Ishikawa (cell line): ENCODE data around the gene SPAG6.

Source experiments
- CREB1 ChIP-seq: IDR thresholded peaks from 2 replicates; pipeline ENCODE4 v1.6.1; 2012; ENCODE audit warnings: low read depth
- EGR1 ChIP-seq: IDR thresholded peaks from 2 replicates; pipeline ENCODE4 v1.6.1; 2012
- EP300 ChIP-seq: IDR thresholded peaks from 2 replicates; pipeline ENCODE4 v1.6.1; 2012; ENCODE audit warnings: borderline replicate concordance
- FOXM1 ChIP-seq: IDR thresholded peaks from 2 replicates; pipeline ENCODE4 v1.6.1; 2012; ENCODE audit warnings: low read depth, borderline replicate concordance
- NFIC ChIP-seq: IDR thresholded peaks from 2 replicates; pipeline ENCODE4 v1.6.1; 2012
- RAD21 ChIP-seq: IDR thresholded peaks from 2 replicates; pipeline ENCODE4 v1.6.1; 2012; ENCODE audit warnings: low read depth
- TAF1 ChIP-seq: IDR thresholded peaks from 2 replicates; pipeline ENCODE4 v1.6.1; 2012; ENCODE audit warnings: low read depth, mild to moderate bottlenecking
- TEAD4 ChIP-seq: IDR thresholded peaks from 2 replicates; pipeline ENCODE4 v1.6.1; 2012
- YY1 ChIP-seq: IDR thresholded peaks from 2 replicates; pipeline ENCODE4 v1.6.1; 2012; ENCODE audit warnings: low read depth
- ZBTB7A ChIP-seq: IDR thresholded peaks from 2 replicates; pipeline ENCODE4 v1.6.1; 2012; ENCODE audit warnings: low read depth
- TF ChIP-seq, protein P1 (sequence below): IDR thresholded peaks from 2 replicates; pipeline ENCODE4 v1.6.1; 2012; ENCODE audit warnings: low read depth, mild to moderate bottlenecking

DNA sequence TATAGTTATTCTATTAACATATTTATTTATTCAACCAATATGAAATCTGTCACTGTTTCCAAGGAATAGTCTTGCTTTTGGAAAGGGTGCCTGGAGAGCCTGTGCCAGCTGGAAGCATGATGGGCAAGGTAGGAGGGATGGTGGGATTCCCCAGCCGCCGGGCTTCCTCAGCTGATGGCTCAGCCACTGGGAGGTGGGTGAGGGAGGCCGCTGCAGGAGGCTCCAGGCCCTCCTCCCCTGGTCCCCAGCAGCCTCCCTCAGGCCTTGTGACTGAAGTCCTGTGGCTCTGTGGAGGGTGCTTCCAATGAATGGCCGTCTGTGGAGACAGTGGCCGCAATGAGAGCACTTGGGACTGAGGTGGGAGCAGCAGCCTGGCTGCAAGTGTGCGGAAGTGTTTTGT lies 27.0 kb downstream of the SPAG6 start:
- TF ChIP-seq, protein P1, sequence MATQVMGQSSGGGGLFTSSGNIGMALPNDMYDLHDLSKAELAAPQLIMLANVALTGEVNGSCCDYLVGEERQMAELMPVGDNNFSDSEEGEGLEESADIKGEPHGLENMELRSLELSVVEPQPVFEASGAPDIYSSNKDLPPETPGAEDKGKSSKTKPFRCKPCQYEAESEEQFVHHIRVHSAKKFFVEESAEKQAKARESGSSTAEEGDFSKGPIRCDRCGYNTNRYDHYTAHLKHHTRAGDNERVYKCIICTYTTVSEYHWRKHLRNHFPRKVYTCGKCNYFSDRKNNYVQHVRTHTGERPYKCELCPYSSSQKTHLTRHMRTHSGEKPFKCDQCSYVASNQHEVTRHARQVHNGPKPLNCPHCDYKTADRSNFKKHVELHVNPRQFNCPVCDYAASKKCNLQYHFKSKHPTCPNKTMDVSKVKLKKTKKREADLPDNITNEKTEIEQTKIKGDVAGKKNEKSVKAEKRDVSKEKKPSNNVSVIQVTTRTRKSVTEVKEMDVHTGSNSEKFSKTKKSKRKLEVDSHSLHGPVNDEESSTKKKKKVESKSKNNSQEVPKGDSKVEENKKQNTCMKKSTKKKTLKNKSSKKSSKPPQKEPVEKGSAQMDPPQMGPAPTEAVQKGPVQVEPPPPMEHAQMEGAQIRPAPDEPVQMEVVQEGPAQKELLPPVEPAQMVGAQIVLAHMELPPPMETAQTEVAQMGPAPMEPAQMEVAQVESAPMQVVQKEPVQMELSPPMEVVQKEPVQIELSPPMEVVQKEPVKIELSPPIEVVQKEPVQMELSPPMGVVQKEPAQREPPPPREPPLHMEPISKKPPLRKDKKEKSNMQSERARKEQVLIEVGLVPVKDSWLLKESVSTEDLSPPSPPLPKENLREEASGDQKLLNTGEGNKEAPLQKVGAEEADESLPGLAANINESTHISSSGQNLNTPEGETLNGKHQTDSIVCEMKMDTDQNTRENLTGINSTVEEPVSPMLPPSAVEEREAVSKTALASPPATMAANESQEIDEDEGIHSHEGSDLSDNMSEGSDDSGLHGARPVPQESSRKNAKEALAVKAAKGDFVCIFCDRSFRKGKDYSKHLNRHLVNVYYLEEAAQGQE, result no peak
- TF ChIP-seq FOXM1 (no peak), RAD21 (no peak), YY1 (no peak), TAF1 (no peak), CREB1 (no peak), EP300 (no peak), ZBTB7A (no peak), NFIC (no peak), TEAD4 (no peak), EGR1 (no peak)
